Hematopoietic multipotent progenitor cell treated with erythropoietin and hydrocortisone succinate and interleukin-3 and kit ligand, for 17 days (in vitro differentiated cells): Measurements from ENCODE around the gene RPH3AL.
"Not testable (repeated sequence)": the region's sequence is repeated elsewhere in the genome, so short reads cannot be mapped to it uniquely, and the experiment has no call there.

Experiments used
- DNase-seq: peaks from one replicate; pipeline ENCODE4 v3.0.0-alpha.2; 2015; ENCODE audit warnings: low spot score

The RPH3AL gene

DNA sequence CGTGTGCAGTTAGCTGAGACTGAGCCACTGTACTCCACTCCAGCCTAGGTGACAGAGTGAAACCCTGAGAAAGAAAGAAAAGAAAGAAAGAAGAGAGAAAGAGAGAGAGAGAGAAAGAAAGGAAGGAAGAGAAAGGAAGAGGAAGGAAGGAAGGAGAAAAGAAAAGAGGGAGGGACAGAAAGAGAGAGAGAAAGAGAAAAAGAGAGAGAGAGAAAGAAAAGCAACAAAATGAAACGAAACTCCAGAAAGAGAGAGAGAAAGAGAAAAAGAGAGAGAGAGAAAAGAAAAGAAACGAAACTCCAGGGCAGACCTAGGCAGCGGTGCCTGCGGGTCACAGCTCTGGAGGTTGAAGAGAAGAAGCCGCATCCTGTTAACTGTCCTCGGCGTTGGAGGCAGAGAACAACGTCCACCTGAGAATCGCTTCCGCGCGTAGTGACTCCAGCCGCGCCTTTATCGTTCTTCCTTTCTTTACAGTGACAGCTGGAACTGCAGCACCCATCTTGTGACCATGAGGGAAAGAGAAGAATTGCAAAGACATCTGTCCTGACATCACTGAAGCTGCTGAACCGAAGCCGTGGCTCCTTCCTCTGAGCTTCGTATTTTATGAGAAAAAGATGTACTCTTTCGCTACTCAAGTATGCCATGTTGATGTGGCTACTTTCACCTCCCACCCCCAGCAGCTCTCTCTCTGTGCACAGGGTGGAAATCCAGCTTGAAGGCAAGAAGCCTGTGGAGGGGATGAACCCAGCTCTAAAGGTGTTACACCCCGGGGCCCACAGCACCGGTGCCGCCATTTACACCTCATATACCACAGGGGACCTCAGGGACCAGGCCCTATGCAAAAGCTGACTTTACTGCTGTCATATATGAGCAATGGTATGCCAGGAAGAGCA, 114.3 kb downstream of the RPH3AL start:
- DNase-seq = no peak

DNA sequence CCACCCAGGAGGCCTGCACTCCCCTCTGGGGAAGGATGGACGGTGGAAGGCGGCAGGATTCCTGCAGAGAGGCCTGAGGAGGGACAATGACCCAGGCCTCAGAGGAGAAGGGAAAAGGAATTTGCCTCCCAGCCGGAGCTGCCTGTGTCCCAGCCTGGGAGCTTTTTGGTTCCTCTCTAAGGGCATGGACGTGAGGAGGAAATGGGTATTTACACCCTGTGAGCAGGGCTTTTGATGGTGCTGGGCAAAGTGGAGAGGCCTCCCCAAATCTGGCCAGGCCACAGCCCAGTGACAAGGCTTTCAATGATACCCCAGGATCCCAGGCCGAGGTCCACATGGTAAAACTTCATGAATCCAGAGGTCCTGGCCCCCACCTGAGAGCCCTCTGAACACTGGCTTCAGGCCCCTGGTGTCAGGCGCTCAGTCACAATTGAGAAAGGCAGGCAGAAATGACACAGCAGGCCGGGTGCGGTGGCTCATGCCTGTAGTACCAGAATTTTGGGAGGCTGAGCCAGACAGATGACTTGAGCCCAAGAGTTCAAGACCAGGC, 115.1 kb downstream of the RPH3AL start:
- DNase-seq = no peak

DNA sequence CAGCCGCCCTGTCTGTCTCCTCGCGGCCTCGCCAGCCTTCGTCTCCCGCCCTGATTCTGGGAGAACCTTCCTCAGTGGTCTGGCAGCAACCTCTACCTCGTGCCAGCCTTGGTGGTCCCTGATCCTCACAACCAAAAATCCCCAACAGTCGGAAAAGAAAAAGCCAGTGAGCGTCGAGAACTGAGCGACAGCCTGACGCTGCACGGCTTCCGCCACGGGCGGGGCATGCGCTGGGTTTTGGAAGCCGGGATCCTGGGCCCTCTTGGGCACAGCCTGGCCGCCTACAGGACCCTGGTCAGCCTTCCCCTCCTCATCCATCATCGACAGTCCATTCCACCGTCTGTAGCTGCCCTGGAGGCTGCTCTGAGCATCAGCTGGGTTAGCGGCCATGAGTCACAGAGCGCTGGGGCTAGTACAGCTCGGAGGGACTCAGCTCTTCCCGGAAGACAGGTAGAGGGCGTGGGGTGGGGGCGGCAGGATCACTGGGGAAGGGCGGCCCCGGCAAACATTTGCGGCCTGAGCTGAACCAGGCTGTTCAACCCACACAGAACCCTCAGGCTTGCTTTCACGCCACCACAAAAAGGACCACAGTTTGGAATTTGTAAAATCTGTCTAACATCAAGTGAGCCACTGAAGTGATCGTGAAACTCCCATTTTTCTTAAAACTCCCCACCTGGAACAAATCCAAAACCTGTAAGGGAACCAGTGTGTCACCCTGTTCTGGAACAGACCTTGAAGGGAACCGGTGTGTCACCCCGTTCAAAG, 115.8 kb downstream of the RPH3AL start:
- DNase-seq = no peak

DNA sequence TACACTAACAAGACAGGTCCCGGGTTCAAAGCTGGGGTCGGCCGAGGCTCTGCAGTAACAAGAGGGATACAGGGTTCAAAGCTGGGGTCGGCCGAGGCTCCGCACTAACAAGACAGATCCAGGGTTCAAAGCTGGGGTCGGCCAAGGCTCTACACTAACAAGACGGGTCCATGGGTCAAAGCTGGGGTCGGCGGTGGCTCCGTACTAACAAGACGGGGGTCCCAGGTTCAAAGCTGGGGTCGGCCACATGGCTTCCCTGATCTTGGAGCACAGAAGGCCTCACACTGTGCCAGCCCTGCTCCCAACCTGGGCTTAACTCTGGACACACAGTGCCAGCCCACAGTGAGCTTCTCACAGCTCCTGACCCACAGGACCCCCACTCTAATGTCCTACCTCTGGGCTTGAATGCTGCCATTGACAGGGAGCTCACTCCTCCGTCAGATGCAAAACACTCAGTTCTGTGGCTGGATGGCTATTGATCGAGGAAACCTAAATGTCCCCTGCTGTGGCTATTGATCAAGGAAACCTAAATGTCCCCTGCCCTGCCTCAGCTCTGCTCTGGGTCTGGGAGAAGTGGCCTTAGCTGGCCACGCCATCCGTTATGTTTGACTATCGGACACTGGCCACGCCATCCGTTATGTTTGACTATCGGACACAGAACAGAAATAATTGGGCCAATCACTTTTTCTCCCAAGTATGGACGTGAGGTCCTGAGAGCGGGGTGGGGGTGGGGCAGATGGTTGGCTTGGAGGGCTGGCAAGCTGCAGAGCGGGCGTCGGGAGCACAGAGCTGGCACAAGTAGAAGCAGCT, 116.6 kb downstream of the RPH3AL start:
- DNase-seq = no peak

DNA sequence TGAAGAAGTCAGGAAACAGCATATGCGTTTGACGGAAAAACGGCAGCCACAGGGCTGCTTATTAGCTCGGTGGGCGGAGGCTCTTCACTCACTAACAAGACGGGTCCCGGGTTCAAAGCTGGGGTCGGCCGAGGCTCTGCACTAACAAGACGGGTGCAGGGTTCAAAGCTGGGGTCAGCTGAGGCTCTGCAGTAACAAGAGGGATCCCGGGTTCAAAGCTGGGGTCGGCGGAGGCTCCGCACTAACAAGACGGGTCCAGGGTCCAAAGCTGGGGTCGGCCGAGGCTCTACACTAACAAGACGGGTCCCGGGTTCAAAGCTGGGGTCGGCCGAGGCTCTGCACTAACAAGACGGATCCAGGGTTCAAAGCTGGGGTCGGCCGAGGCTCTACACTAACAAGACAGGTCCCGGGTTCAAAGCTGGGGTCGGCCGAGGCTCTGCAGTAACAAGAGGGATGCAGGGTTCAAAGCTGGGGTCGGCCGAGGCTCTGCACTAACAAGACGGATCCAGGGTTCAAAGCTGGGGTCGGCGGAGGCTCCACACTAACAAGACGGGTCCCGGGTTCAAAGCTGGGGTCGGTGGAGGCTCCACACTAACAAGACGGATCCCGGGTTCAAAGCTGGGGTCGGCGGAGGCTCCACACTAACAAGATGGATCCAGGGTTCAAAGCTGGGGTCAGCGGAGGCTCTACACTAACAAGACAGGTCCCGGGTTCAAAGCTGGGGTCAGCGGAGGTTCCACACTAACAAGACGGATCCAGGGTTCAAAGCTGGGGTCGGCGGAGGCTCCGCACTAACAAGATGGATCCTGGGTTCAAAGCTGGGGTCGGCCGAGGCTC, 117.4 kb downstream of the RPH3AL start:
- DNase-seq = not testable (repeated sequence)

DNA sequence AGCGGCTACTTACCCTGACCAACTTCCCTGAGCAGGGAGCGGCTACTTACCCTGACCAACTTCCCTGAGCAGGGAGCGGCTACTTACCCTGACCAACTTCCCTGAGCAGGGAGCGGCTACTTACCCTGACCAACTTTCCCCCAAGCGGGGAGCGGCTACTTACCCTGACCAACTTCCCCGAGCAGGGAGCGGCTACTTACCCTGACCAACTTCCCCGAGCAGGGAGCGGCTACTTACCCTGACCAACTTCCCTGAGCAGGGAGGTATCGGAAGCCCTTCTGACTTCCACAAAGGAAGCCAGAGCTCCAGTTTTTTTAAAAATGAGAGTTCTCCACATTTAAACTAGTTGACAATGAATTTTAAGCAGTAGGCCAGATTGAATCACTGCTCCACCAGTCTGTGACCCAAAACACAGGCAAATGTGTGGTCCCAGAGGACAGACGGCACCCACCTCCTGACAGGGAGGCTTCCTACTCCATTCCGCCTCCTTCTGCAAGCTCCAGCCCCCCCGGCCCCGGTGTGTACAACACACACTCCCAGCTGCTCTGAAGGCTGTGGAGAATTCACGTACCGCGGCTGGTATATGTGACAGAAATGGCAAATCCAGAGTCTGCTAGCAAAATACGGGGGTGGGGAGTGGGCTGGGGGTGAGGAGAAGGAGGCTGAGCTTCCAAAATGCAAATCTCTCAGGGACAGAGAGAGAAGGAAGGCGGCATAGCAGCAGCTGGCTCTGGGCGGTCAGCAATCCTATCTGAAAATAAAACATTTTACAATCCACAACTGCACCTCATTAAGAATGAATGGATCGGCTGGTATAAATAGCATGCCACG, 118.2 kb downstream of the RPH3AL start:
- DNase-seq = not testable (repeated sequence)

DNA sequence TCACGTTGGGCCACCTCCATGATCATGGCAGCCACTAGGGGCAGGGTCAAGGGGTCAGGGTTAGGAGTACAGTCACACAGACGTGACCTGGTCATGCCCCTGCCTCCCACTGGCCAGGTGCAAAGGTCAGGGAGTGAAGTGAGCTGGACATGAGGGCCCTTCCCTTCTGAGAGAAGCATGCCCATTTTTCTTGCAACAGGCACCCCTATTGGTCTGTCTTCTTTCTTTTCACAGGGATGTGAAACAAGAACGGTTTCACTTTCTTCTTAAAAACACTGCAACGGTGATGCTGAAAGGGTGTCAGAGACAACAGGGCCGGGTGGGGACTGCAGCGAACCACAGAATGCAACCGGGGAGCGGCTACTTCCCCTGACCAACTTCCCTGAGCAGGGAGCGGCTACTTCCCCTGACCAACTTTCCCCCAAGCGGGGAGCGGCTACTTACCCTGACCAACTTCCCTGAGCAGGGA, 119.1 kb downstream of the RPH3AL start:
- DNase-seq = no peak

DNA sequence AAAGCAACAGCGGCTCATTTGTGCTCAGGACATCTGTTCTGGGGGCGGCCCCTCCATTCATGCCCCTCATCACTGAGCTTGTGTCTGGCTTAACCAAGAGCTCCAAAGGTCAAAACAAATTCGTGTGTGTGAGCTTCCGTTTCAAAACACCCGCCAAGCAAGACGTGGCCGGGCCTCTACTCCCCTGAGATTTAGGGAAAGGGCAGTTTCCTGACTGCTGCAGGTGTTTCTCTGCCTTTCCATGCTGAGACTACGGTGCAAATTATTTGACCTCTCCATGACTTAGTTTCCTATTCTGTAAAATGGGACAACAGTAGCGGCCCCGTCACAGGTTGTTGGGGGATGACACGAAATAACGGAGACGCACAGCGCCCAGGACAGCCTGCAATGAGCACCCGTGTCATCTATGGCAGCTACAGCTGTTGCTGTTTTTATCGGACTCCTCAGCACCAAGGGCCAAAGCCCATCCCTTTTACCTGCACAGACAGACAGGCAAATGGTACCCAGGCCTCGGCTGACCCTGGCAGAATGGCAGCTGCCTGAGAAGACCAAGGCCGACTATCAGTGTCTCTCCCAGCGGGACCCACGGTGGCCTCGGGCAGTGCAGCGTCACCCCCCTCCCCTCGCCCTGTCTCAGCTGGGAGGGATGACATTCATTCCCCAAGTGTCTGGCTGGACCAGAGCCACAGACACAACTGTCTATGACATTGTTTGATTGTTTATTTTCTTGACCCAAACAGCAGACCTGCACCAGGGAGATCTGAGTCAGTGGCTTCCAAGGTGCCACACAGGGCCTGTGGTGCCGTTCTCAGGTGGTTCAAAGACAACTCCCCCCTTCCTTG, 120.4 kb downstream of the RPH3AL start:
- DNase-seq = no peak

DNA sequence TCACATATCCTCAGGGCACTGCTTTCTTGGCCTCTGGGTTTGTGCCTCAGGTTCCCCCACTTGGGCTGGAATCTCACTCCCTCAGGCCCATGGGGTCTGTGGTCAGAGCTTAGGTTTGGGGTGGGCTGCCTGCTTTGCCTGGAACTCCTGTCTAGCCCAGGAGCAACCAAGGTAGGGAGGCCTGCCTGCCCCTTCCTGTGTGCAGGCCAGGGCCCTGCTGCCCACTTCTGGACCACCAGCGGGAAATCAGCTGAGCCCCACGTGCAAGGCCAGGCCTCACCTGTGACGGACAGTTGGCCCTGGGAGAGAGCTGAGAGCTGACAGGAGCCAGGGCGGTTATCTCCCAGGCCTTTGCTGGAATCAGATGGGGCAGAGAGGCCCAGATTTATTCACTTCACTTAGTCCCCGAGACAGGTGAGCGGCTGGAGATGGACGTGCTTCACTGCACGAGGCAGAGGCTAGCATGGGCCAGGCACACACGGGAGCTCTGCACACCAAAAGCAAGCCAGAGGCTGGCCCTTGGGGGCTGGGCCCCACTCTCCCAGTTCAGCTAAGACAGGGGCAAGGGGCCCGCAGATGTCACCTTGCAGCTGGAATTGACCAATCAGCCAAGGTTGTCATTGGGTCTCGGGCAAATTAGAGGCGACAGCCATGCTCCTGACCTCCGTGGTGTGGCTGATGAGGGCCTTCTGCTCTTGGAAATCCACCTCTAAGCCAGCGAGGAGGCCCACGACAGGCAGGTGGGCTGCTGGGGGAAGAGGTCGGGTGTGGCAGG, 121.2 kb downstream of the RPH3AL start:
- no peak for DNase-seq

DNA sequence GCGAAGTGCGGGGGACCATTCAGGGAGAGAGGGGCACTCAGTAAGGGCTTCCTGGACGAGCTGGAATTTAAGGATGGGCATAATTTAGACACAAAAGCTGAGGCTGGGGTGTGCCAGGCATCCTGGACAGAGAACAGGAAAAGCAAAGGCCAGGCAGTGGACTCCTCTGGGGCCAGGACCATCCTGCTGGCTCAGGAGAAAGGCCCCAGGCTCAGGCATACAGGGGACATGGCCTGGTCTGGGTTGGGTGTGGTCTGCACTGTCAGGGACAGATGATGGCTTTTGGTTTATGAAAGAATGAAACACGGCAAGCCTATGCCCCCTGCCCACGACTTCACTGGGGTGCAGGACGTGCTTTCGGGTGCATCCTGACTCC, 122.2 kb downstream of the RPH3AL start:
- no peak for DNase-seq

DNA sequence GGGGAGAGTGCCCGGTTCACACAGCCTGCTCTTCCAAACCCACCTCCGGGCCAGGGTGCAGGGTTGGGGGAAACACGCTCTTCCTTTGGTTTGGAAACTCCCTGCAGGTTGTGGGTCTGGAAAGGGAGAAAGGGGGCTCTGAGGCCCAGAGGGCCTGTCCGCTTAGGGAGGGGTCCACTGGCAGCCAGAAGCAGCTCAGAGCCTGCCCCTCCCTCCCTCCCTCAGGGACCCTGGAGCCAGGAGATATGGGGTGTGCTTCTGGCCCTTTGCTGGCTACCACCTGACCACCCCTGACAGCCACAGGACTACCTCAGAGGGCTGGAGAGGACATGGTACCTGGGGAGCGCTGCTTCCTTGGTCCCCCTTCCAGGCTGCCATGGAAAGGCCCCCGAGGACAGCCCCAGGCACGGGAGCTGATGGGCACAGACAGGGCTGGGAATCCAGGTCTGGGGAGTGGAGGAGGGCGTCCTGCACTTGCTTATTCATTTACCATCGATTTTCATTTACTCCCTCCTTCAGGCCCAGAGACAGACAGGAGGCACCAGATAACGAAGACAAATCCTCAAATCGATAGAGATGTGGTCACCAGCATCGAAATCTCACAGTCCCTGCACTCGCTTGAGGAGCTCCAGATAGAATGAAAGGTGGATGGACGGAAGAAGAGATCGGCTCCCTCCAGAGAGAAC, 122.8 kb downstream of the RPH3AL start:
- no peak for DNase-seq

DNA sequence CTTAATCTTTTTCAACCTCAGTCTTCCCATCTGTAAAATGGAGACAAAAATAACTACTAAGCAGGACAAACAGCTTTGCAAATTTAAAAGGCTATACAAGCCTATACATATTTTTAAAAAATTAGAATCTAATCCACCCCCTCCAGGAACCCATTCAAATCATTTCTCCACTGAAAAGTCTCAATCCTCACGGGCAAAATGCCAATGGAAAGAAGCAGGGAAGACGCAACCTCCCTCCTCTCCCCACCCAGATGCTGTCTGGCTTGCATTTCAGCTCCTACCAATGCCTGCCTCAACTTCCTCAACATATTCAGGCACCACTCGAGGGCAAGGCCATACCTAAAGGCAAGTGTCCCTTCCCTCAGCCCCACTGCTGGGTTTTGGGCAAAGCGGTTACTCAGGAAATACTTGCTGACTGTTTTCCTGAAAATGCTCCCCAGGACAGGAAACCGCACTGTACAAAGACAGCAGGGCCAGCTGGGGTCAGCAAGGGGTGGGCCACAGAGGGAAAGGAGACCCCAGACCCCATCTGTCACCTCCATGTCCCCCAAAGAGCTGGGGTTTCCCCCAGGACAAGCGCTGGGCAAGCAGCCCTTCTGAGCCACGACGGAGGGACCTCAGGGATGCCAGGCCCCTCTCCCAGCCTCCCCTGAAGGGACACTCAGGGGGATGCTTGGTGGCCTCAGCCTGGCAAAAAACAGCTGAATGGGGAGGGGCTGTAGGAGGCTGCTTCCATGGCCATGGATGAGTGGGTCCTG, 123.5 kb downstream of the RPH3AL start:
- DNase-seq = no peak

DNA sequence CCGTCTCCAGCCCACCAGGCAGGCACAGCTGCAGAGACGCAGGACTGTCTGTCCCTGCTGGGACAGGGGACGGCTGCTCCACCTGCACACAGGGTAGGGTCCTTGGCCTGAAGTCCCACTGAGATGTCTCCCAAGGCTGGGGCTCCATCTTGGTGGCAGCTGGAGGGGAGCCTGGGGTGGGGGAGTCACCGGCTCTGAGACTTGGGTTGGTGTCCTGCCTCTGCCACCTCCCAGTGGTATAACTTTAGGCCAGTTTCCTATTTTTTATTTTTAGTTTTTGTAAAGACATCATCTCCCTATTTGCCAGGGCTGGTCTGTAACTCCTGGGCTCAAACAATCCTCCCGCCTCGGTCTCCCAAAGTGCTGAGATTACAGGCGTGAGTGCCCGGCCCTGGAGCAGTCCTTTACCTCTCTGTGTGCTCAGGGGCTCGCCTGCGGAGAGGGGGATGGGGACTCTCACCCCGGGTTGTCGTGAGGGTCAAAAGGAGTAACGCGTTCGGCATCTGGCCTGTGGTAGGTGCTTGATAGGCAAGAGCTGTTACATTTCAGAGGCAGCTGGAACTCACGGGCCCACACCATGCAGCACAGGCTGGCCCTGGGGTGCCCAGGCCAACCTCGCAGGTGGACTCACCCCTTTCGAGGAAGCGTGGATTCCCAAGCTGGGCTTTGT, 124.5 kb downstream of the RPH3AL start:
- DNase-seq = no peak

DNA sequence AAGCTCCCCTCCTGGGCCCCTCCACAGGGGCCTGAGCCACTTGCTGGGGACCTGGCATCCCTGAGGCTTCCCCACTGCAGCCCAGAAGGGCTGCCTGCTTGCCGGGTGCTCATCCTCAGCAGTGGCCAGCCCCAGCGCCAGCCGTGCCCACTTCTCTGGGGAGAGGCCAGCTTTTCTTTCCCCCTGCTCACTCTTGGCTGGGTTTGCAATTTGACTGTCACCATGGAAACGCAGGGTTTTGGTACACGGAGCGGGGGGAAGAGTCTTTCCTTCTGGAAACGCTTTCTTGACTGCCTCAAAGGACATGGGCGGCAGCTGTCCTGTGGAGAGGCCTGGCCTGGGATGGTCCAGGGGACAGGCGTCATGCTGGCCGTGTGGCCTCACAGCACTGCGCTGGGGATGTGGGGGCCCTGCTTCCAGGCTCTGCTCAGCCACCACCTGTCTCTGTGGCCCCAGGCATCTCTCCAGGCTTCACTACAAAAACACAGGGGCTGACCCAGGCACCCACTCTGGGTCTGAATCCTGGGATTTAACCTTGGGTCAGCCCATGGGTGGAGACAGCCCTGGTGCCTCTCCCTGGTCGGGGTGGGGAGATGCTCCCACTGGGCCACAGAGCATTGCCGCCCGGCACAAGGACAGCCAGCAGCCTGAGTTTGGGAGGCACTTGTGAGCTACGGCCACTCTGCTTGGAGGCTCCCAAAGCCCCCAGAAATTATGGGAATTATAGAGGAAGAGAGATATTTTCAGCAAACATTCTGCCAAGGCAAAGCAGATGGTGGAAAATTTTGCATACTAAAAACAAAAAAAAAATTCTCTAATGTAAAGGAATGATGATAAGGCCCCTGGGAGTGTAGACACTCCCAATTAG, 125.3 kb downstream of the RPH3AL start:
- no peak for DNase-seq
